Adrenal gland (tissue), 12 donors: ENCODE data around the gene KCTD2. TPM values are rescaled to one million over a fixed set of nuclear protein-coding genes. Genes with fewer than 3 reads are reported as not detected.

Source experiments
- DNase-seq, 7 donors: peaks; one replicate each; pipeline ENCODE4 v3.0.0-alpha.2; 2019 to 2020
- H3K27ac ChIP-seq, 5 donors: fragments of 200-600 bp; sonication (generic) in 4 of 5; 1 replicate in 3 of 5; 2 replicates in 2 of 5; pipeline versions ENCODE4 v1.5.1 to v1.8.0; 2016 to 2020; ENCODE audit warnings: mild to moderate bottlenecking in 1 of 5
- H3K27me3 ChIP-seq: fragments of 200-600 bp; 2 replicates; pipeline ENCODE4 v1.8.0; 2021
- H3K36me3 ChIP-seq, 2 donors: fragments of 200-600 bp; replicated peaks in 1 of 2; 1 replicate in 1 of 2; 2 replicates in 1 of 2; pipeline versions ENCODE4 v1.5.1 to v1.8.0; 2018 to 2022
- H3K4me1 ChIP-seq, 2 donors: fragments of 200-600 bp; replicated peaks in 1 of 2; 1 replicate in 1 of 2; 2 replicates in 1 of 2; pipeline versions ENCODE4 v1.5.1 to v1.8.0; 2018 to 2021
- H3K4me3 ChIP-seq, 4 donors: fragments of 200-600 bp; sonication (generic) in 3 of 4; one replicate each; pipeline ENCODE4 v1.5.1; 2016 to 2018
- H3K9me3 ChIP-seq, 3 donors: fragments of 200-600 bp; sonication (generic) in 1 of 3; replicated peaks in 1 of 3; 1 replicate in 2 of 3; 2 replicates in 1 of 3; pipeline versions ENCODE4 v1.5.1 to v1.8.0; 2016 to 2021
- CTCF ChIP-seq, 6 experiments: fragments of 450-650 bp in 4 of 6; fragments of 200-600 bp in 2 of 6; sonication (generic) in 1 of 6; IDR thresholded peaks; 1 replicate in 5 of 6; 2 replicates in 1 of 6; pipeline versions ENCODE4 v1.5.1 to v1.8.0; 2016 to 2021; ENCODE audit warnings: antibody characterized with exemption in 6 of 6, mild to moderate bottlenecking in 2 of 6, moderate library complexity in 1 of 6
- POLR2A ChIP-seq, 2 donors: fragments of 450-650 bp; IDR thresholded peaks; one replicate each; pipeline ENCODE4 v1.6.1; 2017; ENCODE audit warnings: antibody characterized with exemption in 2 of 2, mild to moderate bottlenecking in 2 of 2, moderate library complexity in 1 of 2
- WGBS, 4 donors: extraction: QIAGEN DNeasy Blood & Tissue Kit in 2 of 4; methylation state at CpG; one replicate each; pipeline versions ENCODE4 v1.1.5 to v1.1.7; 2013 to 2017; 5-methylcytosine and 5-hydroxymethylcytosine counted together
- intact Hi-C, 2 donors: fragments of 100-400 bp; cut with DNase I; formaldehyde crosslinking; loops; one replicate each; pipeline versions ENCODE4 v1.14.1 to v1.15.0; 2022 to 2023
- polyA plus RNA-seq, 3 donors: library from polyadenylated mRNA; stranded (reverse); fragments of 200-250 nt in 2 of 3; fragments of 350-450 nt in 1 of 3; fragmentation: Illumina TruSeq in 1 of 3; extraction: RNeasy Lipid Tissue Mini Kit (QIAGEN cat#74804) in 1 of 3; gene quantifications; one replicate each; pipeline ENCODE4 v1.2.3, GENCODE V29; 2013 to 2014
- total RNA-seq, 9 donors: library from RNA; depleted of rRNA in 4 of 9; stranded (reverse); fragments of >200 nt in 4 of 9; fragments of 120-200 nt in 1 of 9; fragmentation: NEBNext Ultra II Directional in 1 of 9; extraction: Animal tissue kit (Norgen Biotek cat#: 25700) in 1 of 9; gene quantifications; one replicate each; pipeline versions ENCODE4 v1.1.0 to v1.2.4, GENCODE V29; 2013 to 2023
- donor health status: healthy with polysubstance abuse.
- donor health status: Bipolar disorder and iron deficiency.
- donor health status: DM: yes; HTN: yes; CAD: no.
- donor health status: DM: no; HTN: no; CAD: no.
- donor health status: DM: no; HTN: no; CAD: no.
- donor health status: DM: yes; HTN: yes; CAD: no.

KCTD2 gene
- total and polyA plus RNA-seq, 12 donors: 20.6 to 52.4 (median 40.5) TPM

- peak overlapping the region; percentile 77 to 94 (median 79) for H3K27ac ChIP-seq
- TF ChIP-seq CTCF (IDR thresholded peaks at IDR 0.05) (peak in 1 of 6 experiments; percentile 35), POLR2A (IDR thresholded peaks at IDR 0.05) (peak in 1 of 2 donors; percentile 22)
- peak overlapping the region in 3 of 4 donors; percentile 60 to 71 (median 68) for H3K4me3 ChIP-seq
- H3K27me3 ChIP-seq: no peaks in the 10 kb centered on the region
- H3K36me3 ChIP-seq: peaks cover 0 to 13% of the 10 kb centered on the region in 2 donors
- DNase-seq: peak; percentile 87 to 97 (median 90)
- 0 to 2% (median 1%) methylated on average over 12 to 43 of the region's 43 CpGs for WGBS, 4 donors
- intact Hi-C loops: loop anchor here in 1 of 2 donors (10.0 kb wide), 1 partner anchor 60 kb away; the partner anchor contains the start of gene HID1
- no peaks in the 10 kb centered on the region for H3K9me3 ChIP-seq
- H3K4me1 ChIP-seq: peaks cover 26 to 34% of the 10 kb centered on the region in 2 donors
Measured at GRCh38 chr17:75034236-75034908, 12.7 kb upstream of the KCTD2 start.

- 63 to 77% (median 66%) methylated on average over 25 to 27 of the region's 27 CpGs for WGBS, 4 donors
- intact Hi-C loops: loop anchor here in 1 of 2 donors (10.0 kb wide), 1 partner anchor 62 kb away; the partner anchor contains the start of gene HID1
- Histone ChIP-seq H3K27me3 (no peaks in the 10 kb centered on the region), H3K36me3 (peaks cover 0 to 37% of the 10 kb centered on the region in 2 donors), H3K9me3 (no peaks in the 10 kb centered on the region), H3K27ac (peak overlapping the region in 3 of 5 donors; percentile 19 to 94 (median 92)), H3K4me3 (no peak overlapping the region), H3K4me1 (peaks cover 26 to 34% of the 10 kb centered on the region in 2 donors)
- TF ChIP-seq CTCF (IDR thresholded peaks at IDR 0.05) (no peak), POLR2A (IDR thresholded peaks at IDR 0.05) (no peak)
- peak; percentile 73 to 91 (median 85) for DNase-seq
Measured at GRCh38 chr17:75036643-75037268, 10.3 kb upstream of the KCTD2 start.

- H3K4me3 ChIP-seq: no peak overlapping the region
- intact Hi-C loops: loop anchor here in 1 of 2 donors (10.0 kb wide), 1 partner anchor 64 kb away; the partner anchor contains the start of gene HID1
Measured at GRCh38 chr17:75039238-75039637, 7.8 kb upstream of the KCTD2 start.

More at GRCh38 chr17:75039238-75039637, 7.8 kb upstream of the KCTD2 start:
- DNase-seq: no peak
- Histone ChIP-seq H3K4me1 (peaks cover 5 to 11% of the 10 kb centered on the region in 2 donors), H3K9me3 (no peaks in the 10 kb centered on the region), H3K27ac (no peak overlapping the region), H3K27me3 (no peaks in the 10 kb centered on the region), H3K36me3 (peaks cover 0 to 41% of the 10 kb centered on the region in 2 donors)
- 81 to 91% (median 86%) methylated on average over 4 to 5 of the region's 5 CpGs for WGBS, 4 donors
- no peak for TF ChIP-seq POLR2A (IDR thresholded peaks at IDR 0.05)
- no peak for TF ChIP-seq CTCF (IDR thresholded peaks at IDR 0.05)
